ENCODE data around the gene DENND4A. TPM values are rescaled to one million over a fixed set of nuclear protein-coding genes. Genes with fewer than 3 reads are reported as not detected.
A peak's percentile ranks its signal among the peaks of the same experiment; 100 is the strongest.
"Not testable (repeated sequence)": the region's sequence is repeated elsewhere in the genome, so short reads cannot be mapped to it uniquely, and the experiment has no call there.

DENND4A gene
- total RNA-seq, 1 experiment from 2014 or later = 8.6 TPM

DNA sequence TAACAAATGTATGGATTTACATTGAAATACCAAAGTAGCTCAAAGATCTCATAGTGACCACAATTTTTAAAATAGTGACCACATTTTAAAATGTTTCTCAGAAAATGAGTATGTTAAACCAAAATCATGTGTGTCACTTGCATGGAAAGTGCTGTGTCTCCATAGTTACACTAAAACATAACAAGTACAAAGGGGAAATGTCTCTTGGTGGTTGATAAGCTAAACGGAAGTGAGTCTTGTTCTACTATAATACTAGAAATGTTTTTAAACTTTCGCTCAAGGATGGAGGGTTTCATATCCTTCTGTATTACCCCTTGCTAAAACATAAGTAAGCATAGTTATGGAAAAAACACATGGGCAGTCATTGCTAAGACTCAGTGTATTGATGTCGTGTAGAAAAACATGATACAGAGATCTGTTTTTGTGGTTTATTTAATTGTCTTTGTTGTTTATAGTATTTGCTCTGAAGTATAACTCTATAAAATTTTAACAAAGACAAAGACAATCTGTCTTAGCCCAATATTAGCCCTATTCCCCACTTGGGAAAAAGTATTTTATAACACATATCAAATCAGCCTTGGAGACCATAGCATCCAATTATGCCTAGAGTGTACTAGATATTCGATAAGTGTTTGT lies 27.0 kb upstream of the DENND4A start:
- peak; percentile 17 for DNase-seq (ENCODE audit: low read depth)

DNA sequence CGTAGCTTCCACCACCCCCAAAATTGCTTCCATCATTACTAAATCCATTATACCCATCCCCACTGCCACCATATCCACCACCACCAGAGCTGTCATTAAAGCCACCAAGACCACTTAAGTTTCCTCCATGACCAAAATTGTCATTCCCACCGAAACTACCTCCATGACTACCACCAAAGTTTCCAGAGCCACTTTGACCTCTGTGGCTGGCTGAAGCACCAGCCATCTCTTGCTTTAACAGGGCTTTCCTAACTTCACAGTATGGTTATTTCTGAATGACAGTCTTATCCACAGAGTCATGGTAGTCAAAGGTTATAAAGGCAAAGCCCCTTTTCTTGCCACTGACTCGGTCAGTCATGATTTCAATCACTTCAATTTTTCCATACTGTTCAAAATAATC lies 24.3 kb upstream of the DENND4A start:
- no peak for DNase-seq (ENCODE audit: low read depth)

GRCh38 chr15:65816008-65816407 lies 23.9 kb upstream of the DENND4A start:
- DNase-seq (ENCODE audit: low read depth) = not testable (repeated sequence)

GRCh38 chr15:65814271-65814670 lies 22.2 kb upstream of the DENND4A start:
- not testable (repeated sequence) for DNase-seq (ENCODE audit: low read depth)

GRCh38 chr15:65812916-65813315 lies 20.8 kb upstream of the DENND4A start:
- DNase-seq (ENCODE audit: low read depth) = no peak

GRCh38 chr15:65812467-65812866 lies 20.4 kb upstream of the DENND4A start:
- no peak for DNase-seq (ENCODE audit: low read depth)

DNA sequence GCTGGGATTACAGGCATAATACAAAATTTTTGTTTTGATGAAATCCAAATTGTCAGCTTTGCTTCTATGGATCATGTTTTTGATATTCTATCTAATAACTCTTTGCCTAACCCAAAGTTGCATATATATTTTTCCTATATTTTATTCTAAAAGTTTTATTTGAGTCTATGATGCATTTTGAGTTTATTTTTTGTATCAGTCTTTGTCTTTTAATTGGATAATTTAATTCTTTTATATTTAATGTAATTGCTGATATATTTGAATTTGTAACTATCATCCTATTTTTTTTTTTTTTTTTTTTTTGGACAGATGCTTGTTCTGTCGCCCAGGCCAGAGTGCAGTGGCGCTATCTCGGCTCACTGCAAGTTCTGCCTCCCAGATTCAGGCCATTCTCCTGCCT lies 19.7 kb upstream of the DENND4A start:
- DNase-seq (ENCODE audit: low read depth) = no peak

DNA sequence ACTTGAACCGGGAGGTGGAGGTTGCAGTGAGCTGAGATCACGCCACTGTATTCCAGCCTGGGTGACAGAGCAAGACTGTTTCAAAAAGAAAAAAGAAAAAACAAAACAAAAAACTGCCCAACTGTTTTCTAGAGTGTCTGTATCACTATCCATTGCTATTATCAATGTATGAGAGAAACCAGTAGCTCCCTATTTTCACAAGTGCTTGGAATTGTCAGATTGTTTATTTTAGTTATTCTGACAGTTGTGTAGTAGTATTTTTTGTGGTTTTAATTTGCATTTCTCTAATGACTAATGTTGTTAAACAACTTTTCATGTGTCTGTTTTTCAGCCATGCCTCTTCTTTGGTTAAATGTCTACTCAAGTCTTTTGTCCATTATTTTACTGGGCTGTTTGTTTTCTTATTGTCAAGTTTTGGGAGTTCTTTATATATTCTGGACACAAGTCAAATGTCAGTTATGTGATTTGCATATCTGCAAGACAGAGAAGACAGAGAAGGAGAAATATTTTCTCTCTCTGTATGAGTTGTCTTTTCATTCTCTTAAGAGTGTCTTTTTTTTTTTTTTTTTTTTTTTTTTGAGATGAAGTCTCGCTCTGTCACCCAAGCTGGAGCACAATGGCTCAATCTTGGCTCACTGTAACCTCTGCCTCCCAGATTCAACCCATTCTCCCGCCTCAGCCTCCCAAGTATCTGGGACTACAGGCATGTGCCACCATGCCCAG lies 19.1 kb upstream of the DENND4A start:
- DNase-seq (ENCODE audit: low read depth) = not testable (repeated sequence)

- no peak for DNase-seq (ENCODE audit: low read depth)
These were observed 14.3 kb upstream of the DENND4A start for GRCh38 chr15:65806397-65806796.

DNA sequence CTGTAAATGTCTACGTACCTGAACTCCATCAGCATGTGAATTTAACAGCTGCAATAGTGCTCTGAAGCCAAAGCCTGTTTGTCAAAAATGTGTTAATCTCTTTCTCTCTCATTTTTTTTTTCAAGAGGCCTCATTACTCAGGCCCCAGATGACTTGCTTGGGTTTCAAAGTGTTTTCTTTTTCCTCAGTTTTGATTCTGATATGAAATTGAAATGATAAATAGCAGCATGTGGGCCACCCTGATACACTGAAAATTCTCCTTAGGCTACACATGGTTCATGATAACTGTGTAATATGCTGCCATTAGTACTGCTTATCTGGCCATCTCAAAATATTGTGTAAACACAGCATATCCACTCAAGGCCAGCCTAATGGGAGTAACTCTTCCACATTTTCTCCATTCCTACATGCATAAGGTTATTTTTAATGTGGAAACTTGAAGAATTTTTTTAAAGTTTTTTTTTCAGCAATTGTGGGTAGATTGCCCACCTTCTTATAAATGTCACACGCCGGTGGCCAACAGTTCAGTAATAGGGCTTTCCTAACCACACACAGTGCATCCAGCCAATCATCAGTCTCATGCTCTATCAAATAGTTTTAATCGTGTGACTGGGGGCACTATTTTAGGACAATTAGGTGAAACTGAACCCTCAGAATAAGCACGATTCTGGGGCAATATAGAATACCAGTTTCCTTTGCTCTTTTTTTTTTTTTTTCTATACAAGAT lies 13.1 kb upstream of the DENND4A start:
- no peak for DNase-seq (ENCODE audit: low read depth)

DNA sequence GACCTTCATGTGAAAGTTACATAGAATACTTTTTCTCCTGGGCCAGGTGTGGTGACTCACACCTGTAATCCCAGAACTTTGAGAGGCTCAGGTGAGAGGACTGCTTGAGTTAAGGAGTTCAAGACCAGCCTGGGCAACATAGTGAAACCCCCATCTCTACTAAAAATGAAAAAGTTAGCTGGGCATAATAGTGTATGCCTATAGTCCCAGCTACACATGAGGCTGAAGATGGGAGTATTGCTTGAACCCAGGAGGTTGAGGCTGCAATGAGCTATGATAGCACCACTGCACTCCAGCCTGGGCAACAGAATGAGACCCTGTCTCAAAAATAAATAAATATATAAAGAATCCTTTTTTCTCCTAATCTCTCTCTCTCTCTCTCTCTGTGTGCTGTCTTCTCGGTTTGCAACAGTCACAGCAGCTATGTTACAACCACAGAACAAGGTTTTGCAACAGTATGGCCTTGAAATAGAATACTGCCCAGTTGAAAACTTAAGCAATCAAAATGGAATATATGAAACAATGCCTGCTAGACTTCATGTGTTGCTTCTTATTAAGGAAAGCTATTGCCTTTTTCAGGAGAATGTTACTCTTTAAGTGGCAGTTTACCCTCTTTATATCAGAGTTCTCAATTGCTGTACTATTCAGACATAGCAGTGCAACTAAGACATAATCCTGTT lies 12.3 kb upstream of the DENND4A start:
- DNase-seq (ENCODE audit: low read depth) = no peak

DNA sequence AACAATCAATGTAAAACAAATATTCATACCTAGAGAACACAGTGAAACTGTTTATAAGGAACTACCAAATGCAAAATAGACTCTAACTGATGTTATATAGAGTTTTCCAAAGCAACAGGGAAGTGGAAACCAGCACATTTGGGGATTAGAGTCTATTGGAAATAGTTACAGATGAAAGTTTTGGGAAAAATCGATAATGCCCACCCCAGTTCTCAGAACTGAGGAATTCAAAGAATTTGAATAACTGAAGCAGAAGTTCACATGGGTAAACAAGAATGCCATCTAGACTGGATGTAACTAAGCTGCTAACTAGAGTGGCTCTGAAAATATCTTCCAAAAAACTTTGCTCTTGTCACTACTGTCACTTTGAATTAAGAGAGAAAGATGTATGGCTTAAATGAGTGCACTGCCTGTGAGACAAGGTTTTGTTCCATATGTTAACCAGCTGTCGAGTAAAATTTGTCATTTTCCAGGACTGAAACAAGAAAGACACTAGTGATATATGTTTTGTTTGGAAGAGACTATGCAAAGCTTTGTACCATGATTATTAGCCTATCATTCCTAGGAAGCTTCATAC lies 9.2 kb upstream of the DENND4A start:
- no peak for DNase-seq (ENCODE audit: low read depth)

DNA sequence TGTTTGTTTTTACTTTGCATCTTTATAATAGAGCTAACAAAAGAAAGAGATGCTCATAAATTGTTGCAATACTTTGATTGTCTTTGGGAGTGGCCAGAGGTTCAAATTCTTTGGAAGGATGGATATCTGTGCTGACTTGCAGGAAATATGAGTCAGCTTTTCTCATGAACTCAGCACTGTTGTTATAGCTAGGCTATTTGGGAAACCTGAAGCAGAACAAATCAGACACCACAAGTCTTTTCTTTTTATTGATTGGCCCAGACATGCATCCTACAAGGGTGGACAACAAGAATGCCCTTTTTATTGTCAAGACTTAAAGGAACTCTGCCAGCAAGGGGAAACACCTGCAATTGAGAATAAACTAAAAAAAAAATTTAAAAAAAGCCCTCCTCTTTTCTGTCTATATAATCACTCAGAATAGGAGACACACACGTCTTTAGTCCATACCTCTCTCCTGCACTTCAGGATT lies 4.6 kb upstream of the DENND4A start:
- peak; percentile 50 for DNase-seq (ENCODE audit: low read depth)

DNA sequence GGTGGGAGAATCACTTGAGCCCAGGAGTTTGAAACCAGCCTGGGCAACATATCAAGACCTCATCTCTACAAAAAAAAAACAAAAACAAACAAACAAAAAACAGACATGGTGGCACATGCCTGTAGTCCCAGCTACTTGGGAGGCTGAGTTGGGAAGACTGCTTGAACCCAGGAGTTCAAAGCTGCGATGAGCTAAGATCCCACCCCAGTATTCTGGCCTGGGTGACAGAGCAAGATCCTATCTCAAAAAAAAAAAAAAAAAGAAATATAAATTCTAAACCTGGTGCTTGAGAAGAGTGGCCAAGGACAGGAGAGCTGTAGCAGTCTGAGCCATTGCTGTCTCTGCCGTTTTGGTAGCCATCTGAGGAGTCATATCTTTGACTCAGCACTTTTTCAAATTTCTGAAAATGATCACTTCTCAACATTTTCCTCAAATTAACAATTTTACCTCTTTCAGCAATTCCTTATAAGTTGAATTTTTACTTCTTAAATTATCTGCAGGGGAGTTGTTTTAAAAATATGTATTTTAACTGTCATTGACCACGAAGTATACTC lies 3.6 kb upstream of the DENND4A start:
- DNase-seq (ENCODE audit: low read depth) = no peak

GRCh38 chr15:65793818-65794104 lies 1.7 kb upstream of the DENND4A start:
- DNase-seq (ENCODE audit: low read depth) = no peak

DNA sequence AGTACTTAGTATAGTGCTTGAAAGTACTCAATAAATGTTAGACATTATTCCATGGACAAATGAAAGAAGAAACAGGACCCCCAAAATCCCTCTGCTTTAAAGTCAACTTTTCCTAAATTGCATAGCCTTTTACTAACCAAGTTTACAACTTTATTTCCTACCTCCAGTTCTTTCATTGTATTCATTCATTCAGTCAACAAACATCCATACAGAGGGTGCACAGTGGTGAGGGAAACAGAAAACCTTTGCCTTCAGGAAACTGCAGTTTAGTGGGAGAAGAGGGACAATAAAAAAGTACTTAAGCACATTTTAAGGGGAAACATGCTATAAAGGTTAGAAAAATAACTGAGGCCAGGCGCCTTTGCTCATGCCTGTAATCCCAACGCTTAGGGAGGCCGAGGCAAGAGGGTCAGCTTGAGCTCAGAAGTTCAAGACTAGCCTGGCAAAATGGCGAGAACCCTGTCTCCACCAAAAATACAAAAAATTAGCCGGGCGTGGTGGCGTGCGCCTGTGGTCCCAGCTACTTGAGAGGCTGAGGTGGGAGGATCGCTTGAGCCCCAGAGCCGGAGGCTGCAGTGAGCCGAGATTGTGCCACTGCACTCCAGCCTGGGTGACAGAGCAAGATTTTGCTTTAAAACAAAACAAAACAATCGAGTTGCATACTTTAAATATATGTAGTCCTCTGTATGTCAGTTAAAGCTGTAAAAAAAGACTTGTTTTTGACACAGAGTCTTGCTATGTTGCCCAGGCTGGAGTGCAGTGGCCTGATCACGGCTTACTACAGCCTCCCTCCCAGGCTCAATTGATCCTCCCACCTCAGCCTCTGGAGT lies 1.1 kb upstream of the DENND4A start:
- DNase-seq (ENCODE audit: low read depth) = no peak

GRCh38 chr15:65791335-65792137 lies 557 bp downstream of the DENND4A start:
- DNase-seq (ENCODE audit: low read depth) = no peak

GRCh38 chr15:65790694-65791334 lies 1.3 kb downstream of the DENND4A start:
- DNase-seq (ENCODE audit: low read depth) = no peak

GRCh38 chr15:65789759-65790425 lies 2.2 kb downstream of the DENND4A start:
- DNase-seq (ENCODE audit: low read depth) = no peak
